ENCODE results near the gene NOS3.

- no peak for TF ChIP-seq POLR2AphosphoS5 (IDR thresholded peaks at IDR 0.05)
- TF ChIP-seq, protein P1, sequence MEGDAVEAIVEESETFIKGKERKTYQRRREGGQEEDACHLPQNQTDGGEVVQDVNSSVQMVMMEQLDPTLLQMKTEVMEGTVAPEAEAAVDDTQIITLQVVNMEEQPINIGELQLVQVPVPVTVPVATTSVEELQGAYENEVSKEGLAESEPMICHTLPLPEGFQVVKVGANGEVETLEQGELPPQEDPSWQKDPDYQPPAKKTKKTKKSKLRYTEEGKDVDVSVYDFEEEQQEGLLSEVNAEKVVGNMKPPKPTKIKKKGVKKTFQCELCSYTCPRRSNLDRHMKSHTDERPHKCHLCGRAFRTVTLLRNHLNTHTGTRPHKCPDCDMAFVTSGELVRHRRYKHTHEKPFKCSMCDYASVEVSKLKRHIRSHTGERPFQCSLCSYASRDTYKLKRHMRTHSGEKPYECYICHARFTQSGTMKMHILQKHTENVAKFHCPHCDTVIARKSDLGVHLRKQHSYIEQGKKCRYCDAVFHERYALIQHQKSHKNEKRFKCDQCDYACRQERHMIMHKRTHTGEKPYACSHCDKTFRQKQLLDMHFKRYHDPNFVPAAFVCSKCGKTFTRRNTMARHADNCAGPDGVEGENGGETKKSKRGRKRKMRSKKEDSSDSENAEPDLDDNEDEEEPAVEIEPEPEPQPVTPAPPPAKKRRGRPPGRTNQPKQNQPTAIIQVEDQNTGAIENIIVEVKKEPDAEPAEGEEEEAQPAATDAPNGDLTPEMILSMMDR (IDR thresholded peaks at IDR 0.05): no peak
- TF ChIP-seq POLR2A (IDR thresholded peaks at IDR 0.05): no peak
These were observed 60.3 kb downstream of the NOS3 start for GRCh38 chr7:151051108-151051507.

Measured in prostate gland (tissue), 2 donors.